HG03571 (cell line): ENCODE measurements around the gene RUNX2.

Experiments used
- ATAC-seq: cut with Tn5 transposase; IDR thresholded peaks from one replicate; pipeline ENCODE4 v1.9.1; 2021; ENCODE audit not compliant: unreplicated experiment

RUNX2 gene

DNA sequence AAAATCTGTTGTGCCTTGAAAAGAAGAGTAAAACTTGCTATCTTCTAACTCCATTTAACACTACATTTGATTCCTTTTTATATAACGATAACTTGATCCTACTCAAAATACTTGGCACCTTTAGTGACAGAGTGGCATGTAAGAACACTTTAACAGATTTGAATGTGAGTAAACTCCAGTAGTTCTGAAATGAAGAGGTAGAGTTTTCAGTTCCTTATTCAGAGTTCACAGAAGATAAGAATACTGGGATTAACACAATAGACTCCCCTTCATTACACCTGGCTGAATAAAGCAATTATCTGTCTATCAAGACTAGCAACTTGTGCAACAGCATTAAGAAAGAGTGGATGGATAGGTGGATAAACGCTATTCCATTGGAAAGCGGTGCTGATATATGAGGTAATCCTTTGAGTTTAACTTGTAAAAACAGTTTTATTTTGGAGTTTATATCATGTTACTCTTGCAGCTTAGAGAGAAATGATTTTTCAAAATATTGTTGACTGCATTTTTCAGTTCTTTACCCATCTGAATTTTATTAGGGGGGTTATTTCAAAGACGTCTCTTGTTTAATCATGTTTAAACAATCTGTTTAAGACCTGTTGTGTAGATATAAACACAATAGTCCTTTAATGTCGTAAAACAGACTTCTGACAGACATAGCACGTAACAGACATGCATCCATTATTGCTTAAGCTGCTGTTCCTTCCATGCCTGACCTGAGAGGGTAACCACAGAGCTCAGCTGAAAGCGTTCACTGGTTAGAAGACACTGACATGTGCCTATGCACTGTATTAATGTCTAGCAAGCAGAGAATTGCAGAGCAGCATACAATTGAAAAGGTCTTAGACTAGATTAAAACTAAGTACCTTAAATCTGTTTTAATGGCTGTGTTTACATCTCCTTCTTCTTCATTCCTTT is 152.0 kb downstream of the RUNX2 start:
- ATAC-seq, result peak; percentile 80

DNA sequence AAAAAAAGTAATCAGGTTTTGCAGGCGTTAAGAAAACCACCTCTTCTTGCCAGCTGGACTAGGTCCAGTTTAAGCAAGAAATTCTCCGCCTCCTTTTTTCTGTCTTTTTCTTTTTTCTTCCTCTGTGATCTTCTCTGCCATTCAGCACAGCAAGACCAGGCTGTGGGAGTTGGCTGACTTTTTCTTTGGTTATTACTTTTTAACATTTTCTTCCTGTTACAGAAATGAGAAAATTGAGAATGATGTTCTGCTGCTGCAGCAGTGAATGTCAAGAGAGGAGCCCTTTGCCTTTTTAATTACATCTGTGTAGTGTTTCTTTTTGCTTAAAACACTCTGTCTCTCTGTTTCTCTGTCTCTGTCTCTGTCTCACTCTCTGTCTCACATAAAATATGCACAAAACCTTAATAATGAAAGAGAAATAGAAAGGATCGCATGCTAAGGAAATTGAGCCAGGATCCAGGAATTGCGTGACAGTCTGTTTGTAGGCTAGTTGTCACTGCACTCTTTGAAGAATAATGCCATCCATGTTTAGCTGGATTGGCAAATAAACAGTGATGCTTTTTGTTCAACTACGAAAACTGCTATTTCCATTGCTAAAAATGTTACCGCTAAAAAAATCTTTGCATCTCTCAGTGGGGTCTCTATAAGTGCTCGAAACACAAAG is 152.8 kb downstream of the RUNX2 start:
- ATAC-seq, result no peak

DNA sequence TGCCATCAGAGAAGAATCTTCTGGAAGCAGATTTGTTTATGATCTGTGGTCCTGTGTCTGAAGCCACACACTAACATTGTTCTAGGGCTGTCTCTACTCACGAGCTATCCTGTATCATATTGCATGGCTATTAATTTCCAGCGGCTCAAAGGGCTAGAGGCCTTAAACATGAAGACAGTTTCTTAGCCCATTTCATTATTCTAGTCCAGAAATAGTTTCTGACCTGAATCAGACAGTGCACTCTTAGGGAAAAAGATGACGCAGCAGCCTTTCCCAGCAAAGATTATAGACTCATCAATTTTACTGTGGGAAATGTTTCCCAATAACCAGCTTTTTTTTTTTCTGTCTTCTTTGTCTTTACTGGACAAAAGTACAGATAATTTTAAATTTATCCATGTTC is 154.9 kb downstream of the RUNX2 start:
- no peak for ATAC-seq

DNA sequence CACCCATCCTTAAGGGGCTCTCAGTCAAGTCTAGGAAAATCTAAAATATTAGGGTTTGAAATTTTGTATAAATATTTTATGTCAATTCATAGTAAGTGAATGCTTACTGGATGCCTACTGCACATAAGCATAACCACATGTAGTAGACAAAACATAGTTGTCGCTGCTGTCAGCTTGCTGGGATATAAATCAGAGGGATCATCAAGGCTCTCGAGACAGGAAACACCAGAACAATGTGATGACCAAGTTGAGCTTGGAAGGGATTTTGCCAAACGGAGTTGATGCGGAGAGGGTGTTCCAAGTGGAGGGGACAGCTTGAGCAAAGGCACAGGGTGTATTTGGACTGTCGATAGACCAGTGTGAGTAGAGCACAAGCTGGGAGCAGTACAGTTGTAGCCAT is 155.4 kb downstream of the RUNX2 start:
- ATAC-seq, result no peak

DNA sequence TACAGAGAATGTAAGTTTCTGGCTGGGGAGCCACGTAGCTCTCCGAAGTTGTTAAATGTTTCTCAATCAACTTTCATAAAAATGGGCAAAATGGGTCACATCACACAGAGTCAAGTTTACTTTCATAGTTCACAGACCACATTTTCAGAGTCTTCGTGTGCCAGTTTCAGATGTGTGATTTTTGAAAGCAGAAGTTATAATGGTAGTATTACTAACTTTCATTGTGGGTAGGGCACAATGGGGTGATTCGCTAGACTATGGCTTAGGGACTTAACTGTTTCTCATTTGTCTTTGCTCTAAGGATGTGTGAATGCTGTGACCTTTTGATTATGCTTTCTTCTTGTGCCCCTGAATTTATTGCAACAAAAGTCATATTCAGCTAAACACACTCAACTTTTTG is 158.6 kb downstream of the RUNX2 start:
- ATAC-seq, result no peak

DNA sequence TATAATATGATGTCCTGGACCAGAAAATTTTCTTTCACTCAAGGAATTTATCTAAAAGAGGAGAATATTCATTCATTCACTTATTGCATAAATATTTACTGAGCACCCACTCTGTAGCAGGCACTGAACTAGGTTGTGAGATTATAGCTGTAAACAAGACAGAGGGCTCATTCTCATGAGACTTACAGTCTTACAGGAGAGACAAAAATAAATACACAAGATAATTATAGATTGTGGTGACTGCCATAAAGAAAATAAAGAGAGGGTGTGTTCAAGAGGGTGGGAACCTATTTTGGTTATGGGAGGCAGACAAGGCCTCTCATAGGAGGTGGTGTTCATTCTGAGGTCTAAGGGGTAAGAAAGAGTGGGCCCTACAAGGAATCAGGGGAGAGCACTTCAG is 159.5 kb downstream of the RUNX2 start:
- ATAC-seq, result no peak

DNA sequence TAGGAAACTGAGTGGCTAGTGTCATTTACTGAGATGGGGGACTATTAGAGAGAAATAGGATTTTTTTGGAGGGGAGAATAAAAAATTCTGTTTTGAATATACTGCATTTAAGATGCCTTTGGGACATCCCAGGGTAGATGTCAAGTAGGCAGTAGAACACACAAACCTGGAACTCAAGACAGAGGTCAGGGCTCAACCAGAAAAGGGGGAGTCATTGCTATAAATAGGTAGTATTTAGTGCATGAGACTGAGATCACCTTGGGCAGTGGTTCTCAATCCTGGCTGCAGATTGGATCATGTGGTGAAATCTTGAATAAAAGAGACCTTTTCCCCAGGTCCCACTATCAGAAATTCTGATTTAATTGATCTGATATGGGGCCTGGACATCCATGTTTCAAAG is 160.1 kb downstream of the RUNX2 start:
- ATAC-seq, result no peak

DNA sequence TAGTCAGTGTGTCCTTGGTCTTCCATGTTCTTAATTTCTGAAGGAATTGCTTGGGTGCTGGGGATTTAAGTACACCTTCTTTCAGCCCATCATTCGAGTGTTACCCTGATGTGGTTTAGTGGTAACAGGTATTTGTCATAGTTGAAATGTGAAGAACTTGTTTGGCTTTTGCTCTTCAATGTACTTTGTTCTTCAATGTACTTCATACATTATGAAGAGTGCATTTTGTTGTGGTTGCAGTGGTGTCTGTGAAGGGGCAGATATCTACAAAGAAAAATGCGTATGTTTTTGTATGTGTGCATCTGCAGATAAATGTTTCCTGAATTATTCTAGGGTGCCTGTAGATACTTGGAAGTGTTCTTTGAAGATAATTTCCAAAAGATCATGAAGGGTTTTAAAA is 160.8 kb downstream of the RUNX2 start:
- ATAC-seq, result no peak

DNA sequence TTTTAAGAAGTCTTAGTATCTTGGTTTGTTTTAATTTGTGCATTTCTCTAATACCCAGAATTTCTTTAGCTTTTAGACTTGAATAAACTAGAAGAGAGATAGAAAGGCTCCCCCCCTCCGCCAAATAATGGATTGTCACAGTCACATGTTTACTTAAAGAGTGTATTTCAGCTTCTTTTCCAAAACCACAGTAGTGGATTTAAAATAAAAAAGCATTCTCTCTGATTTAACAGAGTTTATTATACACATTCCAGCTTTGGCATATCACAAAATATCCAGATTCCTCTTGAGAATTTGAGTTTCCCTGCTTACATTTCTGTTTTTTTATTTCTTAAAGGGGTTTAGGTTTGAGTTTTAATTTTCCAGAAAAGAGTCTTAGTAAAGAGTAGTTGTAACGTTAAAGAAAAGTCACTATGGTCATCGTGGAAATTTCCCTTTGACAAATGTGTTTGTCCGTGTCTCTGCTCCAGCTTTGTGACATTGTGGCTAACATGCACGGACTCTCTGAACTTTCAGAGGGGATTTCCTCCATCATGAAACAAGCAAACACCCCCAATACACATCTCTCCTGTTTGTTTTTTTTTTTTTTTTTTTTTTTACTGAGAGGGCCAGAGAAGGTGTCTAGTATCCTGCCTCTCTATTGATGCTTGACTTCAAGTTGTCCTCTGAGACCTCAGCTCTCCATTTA is 163.1 kb downstream of the RUNX2 start:
- no peak for ATAC-seq

DNA sequence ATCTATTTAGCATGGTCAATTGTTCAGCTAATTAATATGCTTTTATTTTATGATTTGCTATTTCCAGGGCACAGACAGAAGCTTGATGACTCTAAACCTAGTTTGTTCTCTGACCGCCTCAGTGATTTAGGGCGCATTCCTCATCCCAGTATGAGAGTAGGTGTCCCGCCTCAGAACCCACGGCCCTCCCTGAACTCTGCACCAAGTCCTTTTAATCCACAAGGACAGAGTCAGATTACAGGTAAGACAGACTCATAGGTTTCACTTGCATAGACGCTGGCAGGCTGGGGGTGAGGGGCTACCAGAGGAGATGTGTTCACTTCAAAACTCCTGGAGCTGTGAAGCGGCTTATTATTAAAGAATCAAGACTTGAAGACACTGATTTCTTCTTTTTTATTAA is 163.7 kb downstream of the RUNX2 start:
- no peak for ATAC-seq

DNA sequence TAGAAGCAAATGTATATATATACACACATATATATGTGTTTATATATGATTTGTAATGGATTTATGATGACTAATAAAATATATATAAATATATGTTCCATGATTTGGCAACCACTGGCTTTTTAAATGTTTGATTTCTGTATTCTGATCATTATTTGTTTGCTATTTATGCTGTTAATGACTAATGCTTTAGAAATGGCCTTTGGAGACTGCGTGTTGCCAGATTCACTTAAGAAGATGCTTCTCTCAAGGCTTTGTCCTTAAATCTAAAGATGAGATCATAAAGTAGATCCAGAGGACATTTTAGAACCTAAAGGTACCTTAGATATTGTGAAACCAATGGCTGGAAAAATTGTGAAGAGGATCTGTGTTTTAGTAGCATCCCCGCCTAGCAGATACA is 165.6 kb downstream of the RUNX2 start:
- ATAC-seq, result no peak

DNA sequence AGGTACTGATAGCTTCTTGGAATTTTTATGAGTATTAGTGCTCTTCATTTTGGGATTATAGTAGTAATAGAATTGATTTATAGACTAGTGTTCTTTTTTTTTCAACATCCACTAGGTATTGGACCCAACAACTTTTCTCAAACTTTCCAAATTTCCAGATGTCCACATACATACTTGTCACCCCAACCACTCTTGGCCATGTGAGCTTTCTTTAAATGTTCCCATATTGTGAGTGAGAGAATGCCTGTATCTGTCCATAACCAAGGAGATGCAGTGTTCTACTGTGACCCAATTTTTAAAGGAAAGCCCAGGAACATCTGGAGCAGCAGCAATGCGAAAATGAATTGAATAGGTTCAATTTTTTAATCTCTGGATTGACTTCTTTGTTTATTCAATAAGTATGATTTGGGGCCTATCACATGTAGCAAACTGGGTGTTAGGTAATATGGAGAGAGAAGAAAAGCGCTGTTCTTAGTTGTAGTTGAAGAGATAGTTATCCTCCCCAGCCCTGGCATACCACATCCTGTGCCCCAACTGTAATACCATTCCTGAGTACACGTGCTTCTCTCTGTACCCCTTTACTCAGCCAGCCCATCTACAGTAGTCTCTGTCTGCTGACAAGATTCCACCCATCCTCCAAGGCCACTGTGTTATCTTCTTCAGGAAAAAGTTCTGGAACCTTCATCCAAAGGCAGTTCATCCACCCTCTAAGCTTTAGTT is 166.4 kb downstream of the RUNX2 start:
- ATAC-seq, result no peak

DNA sequence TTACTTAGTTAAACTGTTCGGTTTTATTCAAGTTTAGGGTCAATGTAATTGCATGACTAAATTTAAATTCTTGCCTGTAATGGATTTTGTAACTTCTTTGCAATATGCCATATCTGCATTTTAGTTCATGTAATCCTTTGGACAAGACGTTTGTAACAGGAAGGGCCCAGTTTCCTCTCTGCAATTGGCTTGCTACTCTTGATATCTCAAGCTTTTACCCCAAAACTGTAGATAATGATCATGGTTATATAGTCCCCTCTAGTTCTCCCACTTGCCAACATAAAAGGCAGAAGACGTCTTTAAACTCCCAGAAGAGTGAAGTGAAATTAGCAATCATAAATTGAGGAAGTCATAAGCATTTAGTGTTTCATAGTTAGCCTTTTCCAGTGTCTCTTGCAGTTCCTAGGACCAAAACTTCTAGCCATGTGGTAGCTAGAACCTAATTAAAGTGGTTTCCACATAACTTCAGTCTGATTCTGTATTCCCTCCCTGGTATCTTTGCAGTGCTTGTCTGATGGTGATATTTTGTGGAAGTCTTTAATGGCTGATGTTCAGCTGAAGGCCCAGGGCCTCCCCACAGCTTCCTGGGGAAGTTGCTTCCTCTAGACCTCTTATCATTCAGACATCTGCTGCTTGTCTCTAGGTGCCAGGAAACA is 167.4 kb downstream of the RUNX2 start:
- no peak for ATAC-seq

DNA sequence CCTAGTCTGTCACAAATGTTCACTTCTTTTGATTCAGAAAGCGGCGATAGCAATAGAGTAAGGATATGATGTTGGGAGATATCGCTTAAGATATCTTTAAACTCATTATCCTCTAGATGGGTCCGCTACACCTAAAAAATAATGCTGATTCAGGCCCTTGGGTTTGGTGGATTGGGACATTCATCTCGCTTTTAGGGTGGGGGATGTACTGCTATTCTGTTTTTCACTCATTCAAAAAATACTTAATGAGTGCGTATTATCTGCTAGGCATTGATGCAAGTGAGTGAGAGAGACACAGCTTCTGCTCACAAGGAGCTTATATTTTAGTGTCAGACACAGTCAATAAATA is 167.9 kb downstream of the RUNX2 start:
- ATAC-seq, result no peak

DNA sequence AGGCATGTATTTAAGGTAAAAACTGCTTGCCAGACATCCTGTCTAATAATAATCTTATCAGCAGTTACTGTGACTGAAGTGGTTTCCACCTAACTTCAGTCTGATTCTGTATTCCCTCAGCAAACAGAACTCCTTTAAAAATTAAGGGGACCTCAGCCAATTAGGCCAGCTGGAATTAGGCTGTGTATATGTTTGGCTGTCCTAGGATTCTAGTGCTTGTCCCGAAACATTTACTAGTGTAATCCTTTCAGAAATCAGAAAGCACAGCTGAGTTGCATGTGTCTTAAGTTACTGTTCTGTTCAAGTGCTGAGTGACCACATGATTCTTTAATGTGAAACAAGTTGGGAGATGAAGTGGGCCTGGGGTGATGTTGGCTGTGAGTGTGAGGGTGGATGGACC is 170.5 kb downstream of the RUNX2 start:
- ATAC-seq, result no peak

DNA sequence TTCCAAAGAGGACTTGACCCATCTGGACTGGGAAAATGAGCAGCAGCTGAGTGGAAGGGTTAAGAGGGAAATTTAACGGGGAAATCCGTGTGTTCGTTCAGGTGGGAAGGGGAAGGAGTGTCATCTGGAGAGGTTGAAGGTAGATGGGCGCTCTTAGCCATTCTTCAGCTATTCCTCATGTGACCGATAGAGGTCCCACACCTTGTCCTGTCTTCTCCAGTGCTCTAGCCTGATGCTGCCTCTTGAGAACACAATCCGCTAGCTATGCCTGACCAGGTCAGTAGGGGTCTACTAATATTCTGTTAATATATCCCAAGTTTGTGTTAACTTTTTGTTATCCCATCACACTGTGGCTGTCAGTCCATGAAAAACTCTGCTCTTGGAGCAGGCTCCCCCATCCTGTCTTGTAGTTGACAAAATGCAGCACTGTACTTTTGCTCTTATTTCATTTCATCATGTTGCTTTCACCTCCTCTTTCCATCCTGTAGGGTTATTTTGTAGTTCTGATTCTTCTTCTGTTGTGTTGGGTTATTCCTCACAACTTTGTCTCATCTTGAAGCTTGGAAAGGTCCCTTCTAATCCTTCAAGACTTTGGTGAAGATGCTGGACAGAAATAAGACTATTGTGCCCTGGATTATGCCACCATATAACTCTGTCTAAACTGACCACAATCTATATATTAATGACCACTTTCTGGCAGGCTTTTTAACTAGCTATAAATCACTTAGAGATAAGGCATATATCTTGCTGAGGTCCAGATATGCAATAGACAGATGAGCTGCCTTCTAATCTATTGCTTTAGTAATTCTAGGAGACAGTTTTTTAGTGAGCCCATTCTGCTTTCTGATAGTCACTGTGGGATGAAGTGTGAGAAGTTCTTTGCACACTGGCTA is 173.0 kb downstream of the RUNX2 start:
- no peak for ATAC-seq

DNA sequence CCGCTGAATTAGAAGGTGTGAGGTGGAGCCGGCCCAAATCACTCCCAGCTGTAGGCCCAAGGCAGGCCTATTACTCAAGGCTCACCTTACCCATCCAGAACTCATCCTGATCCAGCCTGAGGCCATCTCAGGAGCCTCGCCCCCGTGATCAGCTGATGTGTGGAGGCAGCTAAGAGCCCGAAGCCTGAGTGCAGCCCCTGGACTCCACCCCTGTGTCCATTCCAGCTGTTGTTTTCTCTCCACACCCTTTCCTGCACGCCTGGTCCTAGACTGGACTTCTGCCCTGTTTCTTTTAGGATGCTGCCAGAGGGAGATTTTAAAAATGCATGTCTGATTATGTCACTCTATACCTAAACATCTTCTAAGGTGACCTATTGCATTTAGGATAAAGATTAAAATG is 174.3 kb downstream of the RUNX2 start:
- no peak for ATAC-seq

DNA sequence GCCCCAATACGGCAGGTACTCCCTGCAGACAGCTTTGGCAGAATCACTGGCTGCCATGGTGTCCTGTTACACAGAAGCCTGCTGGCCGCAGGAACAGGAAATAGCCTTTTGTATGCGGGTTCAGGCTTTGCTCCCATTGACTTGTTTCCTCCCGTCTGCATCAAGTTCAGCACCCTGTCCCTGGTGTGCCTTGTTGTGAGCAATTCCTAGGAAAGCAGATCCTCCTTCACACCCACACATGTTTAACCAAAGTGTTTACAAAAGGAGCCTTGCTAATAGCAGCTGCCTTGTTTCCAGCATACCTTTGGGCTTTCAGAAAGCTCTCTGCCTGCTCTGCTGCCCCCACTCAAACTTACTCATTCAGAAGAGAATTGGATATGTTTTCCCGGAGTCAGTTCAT is 176.8 kb downstream of the RUNX2 start:
- ATAC-seq, result no peak

DNA sequence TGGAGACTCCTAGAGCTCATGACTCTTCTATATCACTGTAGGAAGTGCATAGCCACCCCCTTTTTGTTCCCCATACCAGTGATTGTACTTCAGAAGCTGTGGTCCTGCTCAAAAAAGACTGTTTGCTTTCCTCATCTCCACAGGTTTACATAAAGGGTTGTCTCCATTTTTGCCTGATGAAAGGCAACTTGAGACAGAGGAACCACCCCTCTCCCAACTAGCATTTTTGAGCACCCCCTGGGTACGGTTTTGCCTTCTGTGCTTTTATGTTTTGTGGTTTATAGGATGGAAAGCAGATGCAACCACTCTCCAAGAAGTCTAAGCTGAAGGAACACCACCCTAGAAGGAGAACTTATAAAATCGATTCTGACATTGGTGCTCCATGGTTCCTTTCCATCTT is 177.3 kb downstream of the RUNX2 start:
- ATAC-seq, result no peak

DNA sequence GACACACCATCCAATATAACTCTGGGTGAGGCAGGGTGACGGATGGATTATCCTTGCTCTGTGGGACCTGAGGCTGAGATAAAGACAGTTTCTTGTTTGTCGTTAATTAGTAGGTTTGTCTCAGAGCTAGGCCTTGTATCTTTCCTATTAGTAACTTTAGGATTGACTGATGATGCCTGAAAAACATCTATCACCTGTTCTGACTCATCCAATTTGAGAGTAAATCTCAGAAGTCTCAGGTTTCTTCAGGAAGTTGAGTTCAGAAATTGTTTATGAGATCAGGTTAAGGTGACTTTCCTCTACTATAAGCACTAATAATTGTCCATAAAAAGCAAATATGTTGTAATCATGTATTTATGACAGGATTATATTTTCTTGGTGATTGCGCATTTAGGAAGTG is 179.1 kb downstream of the RUNX2 start:
- ATAC-seq, result no peak
